T-helper 2 cell treated with Interferon-gamma antibody and Interleukin-4, amounts not matched to agents 5 μg/mL and 100 μg/mL, for 36 hours (primary cell): ENCODE measurements around the gene BRCA1.
"Not testable (repeated sequence)": the region's sequence is repeated elsewhere in the genome, so short reads cannot be mapped to it uniquely, and the experiment has no call there.

Source experiments
- DNase-seq: peaks from one replicate; pipeline ENCODE4 v3.0.0; 2021; ENCODE audit warnings: low spot score
- H3K27ac Mint-ChIP-seq: one replicate; pipeline ENCODE4 v1.8.0; 2021; ENCODE audit warnings: mild to moderate bottlenecking, mixed read lengths
- H3K27me3 Mint-ChIP-seq: one replicate; pipeline ENCODE4 v1.8.0; 2021; ENCODE audit warnings: low read depth, mixed read lengths
- H3K36me3 Mint-ChIP-seq: one replicate; pipeline ENCODE4 v1.8.0; 2021; ENCODE audit warnings: low read depth, mixed read lengths
- H3K4me1 Mint-ChIP-seq: one replicate; pipeline ENCODE4 v1.8.0; 2021; ENCODE audit warnings: low read depth, mixed read lengths
- H3K4me3 Mint-ChIP-seq: one replicate; pipeline ENCODE4 v1.8.0; 2022; ENCODE audit warnings: mild to moderate bottlenecking, moderate library complexity, mixed read lengths
- H3K9me3 Mint-ChIP-seq: one replicate; pipeline ENCODE4 v1.8.0; 2021; ENCODE audit warnings: mixed read lengths

The BRCA1 gene

GRCh38 chr17:43069368-43069898, 55.7 kb downstream of the BRCA1 start:
- Mint-ChIP-seq H3K36me3 (peaks cover 29% of the 10 kb centered on the region), H3K27me3 (no peaks in the 10 kb centered on the region), H3K9me3 (no peaks in the 10 kb centered on the region), H3K27ac (no peak overlapping the region), H3K4me1 (no peaks in the 10 kb centered on the region), H3K4me3 (no peak overlapping the region)
- DNase-seq, result no peak

GRCh38 chr17:43068570-43069367, 56.4 kb downstream of the BRCA1 start:
- no peaks in the 10 kb centered on the region for H3K4me1 Mint-ChIP-seq
- peaks cover 27% of the 10 kb centered on the region for H3K36me3 Mint-ChIP-seq
- no peak for DNase-seq
- H3K4me3 Mint-ChIP-seq, result no peak overlapping the region
- no peak overlapping the region for H3K27ac Mint-ChIP-seq
- no peaks in the 10 kb centered on the region for H3K27me3 Mint-ChIP-seq
- no peaks in the 10 kb centered on the region for H3K9me3 Mint-ChIP-seq

GRCh38 chr17:43062984-43063638, 62.1 kb downstream of the BRCA1 start:
- Mint-ChIP-seq H3K27ac (no peak overlapping the region), H3K9me3 (no peaks in the 10 kb centered on the region), H3K27me3 (no peaks in the 10 kb centered on the region), H3K4me1 (no peaks in the 10 kb centered on the region), H3K36me3 (peaks cover 25% of the 10 kb centered on the region), H3K4me3 (no peak overlapping the region)
- no peak for DNase-seq

GRCh38 chr17:43056051-43056450, 69.1 kb downstream of the BRCA1 start:
- no peaks in the 10 kb centered on the region for H3K27me3 Mint-ChIP-seq
- no peak overlapping the region for H3K4me3 Mint-ChIP-seq
- H3K36me3 Mint-ChIP-seq, result peaks cover 34% of the 10 kb centered on the region
- H3K4me1 Mint-ChIP-seq, result no peaks in the 10 kb centered on the region
- H3K27ac Mint-ChIP-seq, result no peak overlapping the region
- no peaks in the 10 kb centered on the region for H3K9me3 Mint-ChIP-seq
- no peak for DNase-seq

GRCh38 chr17:43053008-43053407, 72.2 kb downstream of the BRCA1 start:
- H3K9me3 Mint-ChIP-seq, DNase-seq, H3K4me1 Mint-ChIP-seq, H3K27me3 Mint-ChIP-seq, H3K27ac Mint-ChIP-seq, H3K4me3 Mint-ChIP-seq: not testable (repeated sequence)
- H3K36me3 Mint-ChIP-seq, result peaks cover 39% of the 10 kb centered on the region

GRCh38 chr17:43051969-43052368, 73.2 kb downstream of the BRCA1 start:
- no peaks in the 10 kb centered on the region for H3K4me1 Mint-ChIP-seq
- no peak overlapping the region for H3K4me3 Mint-ChIP-seq
- no peak for DNase-seq
- H3K27me3 Mint-ChIP-seq, result no peaks in the 10 kb centered on the region
- H3K36me3 Mint-ChIP-seq, result peaks cover 43% of the 10 kb centered on the region
- no peak overlapping the region for H3K27ac Mint-ChIP-seq
- no peaks in the 10 kb centered on the region for H3K9me3 Mint-ChIP-seq

- Mint-ChIP-seq H3K36me3 (peaks cover 19% of the 10 kb centered on the region), H3K4me3 (no peak overlapping the region), H3K27me3 (no peaks in the 10 kb centered on the region), H3K4me1 (no peaks in the 10 kb centered on the region), H3K27ac (no peak overlapping the region), H3K9me3 (no peaks in the 10 kb centered on the region)
- DNase-seq, result no peak
Measured at GRCh38 chr17:43044024-43044423, 81.1 kb downstream of the BRCA1 start.

- Mint-ChIP-seq H3K36me3 (peaks cover 15% of the 10 kb centered on the region), H3K27ac (no peak overlapping the region), H3K4me1 (no peaks in the 10 kb centered on the region), H3K27me3 (no peaks in the 10 kb centered on the region), H3K9me3 (no peaks in the 10 kb centered on the region), H3K4me3 (no peak overlapping the region)
- DNase-seq, result no peak
Measured at GRCh38 chr17:43043307-43043706, 81.9 kb downstream of the BRCA1 start.

- Mint-ChIP-seq H3K27ac (no peak overlapping the region), H3K36me3 (peaks cover 11% of the 10 kb centered on the region), H3K4me3 (no peak overlapping the region), H3K27me3 (no peaks in the 10 kb centered on the region), H3K9me3 (no peaks in the 10 kb centered on the region), H3K4me1 (no peaks in the 10 kb centered on the region)
- no peak for DNase-seq
Measured at GRCh38 chr17:43042025-43042628, 83.0 kb downstream of the BRCA1 start.

GRCh38 chr17:43040655-43041054, 84.5 kb downstream of the BRCA1 start:
- Mint-ChIP-seq H3K4me1 (no peaks in the 10 kb centered on the region), H3K9me3 (no peaks in the 10 kb centered on the region), H3K27me3 (no peaks in the 10 kb centered on the region), H3K4me3 (no peak overlapping the region), H3K36me3 (peaks cover 8% of the 10 kb centered on the region), H3K27ac (no peak overlapping the region)
- no peak for DNase-seq

GRCh38 chr17:43039646-43040045, 85.5 kb downstream of the BRCA1 start:
- Mint-ChIP-seq H3K9me3 (no peaks in the 10 kb centered on the region), H3K4me3 (no peak overlapping the region), H3K27me3 (no peaks in the 10 kb centered on the region), H3K4me1 (no peaks in the 10 kb centered on the region), H3K27ac (no peak overlapping the region), H3K36me3 (peaks cover 5% of the 10 kb centered on the region)
- DNase-seq, result no peak

- Mint-ChIP-seq H3K4me1 (no peaks in the 10 kb centered on the region), H3K27me3 (no peaks in the 10 kb centered on the region), H3K27ac (no peak overlapping the region)
Measured at GRCh38 chr17:43034894-43035293, 90.3 kb downstream of the BRCA1 start.

GRCh38 chr17:43033948-43034881, 90.9 kb downstream of the BRCA1 start:
- Mint-ChIP-seq H3K4me1 (no peaks in the 10 kb centered on the region), H3K27ac (no peak overlapping the region), H3K27me3 (no peaks in the 10 kb centered on the region), H3K9me3 (no peaks in the 10 kb centered on the region), H3K36me3 (no peaks in the 10 kb centered on the region), H3K4me3 (no peak overlapping the region)
- DNase-seq, result no peak

More at GRCh38 chr17:43034894-43035293, 90.3 kb downstream of the BRCA1 start:
- no peak for DNase-seq
- no peaks in the 10 kb centered on the region for H3K36me3 Mint-ChIP-seq
- H3K9me3 Mint-ChIP-seq, result no peaks in the 10 kb centered on the region
- H3K4me3 Mint-ChIP-seq, result no peak overlapping the region
